PC-3 (cell line): Measurements from ENCODE around the gene PDZD2. TPM values are rescaled to one million over a fixed set of nuclear protein-coding genes. Genes with fewer than 3 reads are reported as not detected.

ENCODE experiments used
- ATAC-seq: fragments of 200-7000 bp; cut with Tn5 transposase; 2 replicates; pipeline ENCODE4 v1.9.1; 2020; ENCODE audit warnings: mild to moderate bottlenecking, moderate library complexity
- BruUV-seq: library from RNA; stranded (reverse); fragments of 400-500 nt; replicated peaks from 2 replicates; lab custom pipeline; 2021; lab: Mats Ljungman, UMichigan
- CTCF ChIA-PET: fragments of 300-600 bp; sonication (Branson Sonifier 250); formaldehyde crosslinking; loops from one replicate; lab custom pipeline; 2022; ENCODE audit warnings: antibody characterized with exemption; lab: Charles Lee
- POLR2A ChIA-PET: fragments of 300-600 bp; sonication (Branson Sonifier 250); formaldehyde crosslinking; loops from one replicate; lab custom pipeline; 2022; ENCODE audit warnings: antibody characterized with exemption; ENCODE audit not compliant: unreplicated experiment; lab: Charles Lee
- DNase-seq: peaks from one replicate; pipeline ENCODE4 v3.0.0-alpha.2; 2015
- H2AFZ ChIP-seq: fragments of 300-600 bp; sonication (generic); 2 replicates; pipeline ENCODE4 v1.6.0; 2016; ENCODE audit warnings: antibody characterized with exemption, low read length
- H3F3A ChIP-seq: fragments of 300-600 bp; sonication (generic); one replicate; pipeline ENCODE4 v1.6.0; 2017; ENCODE audit warnings: antibody characterized with exemption, low read length, control low read depth, mild to moderate bottlenecking; ENCODE audit not compliant: unreplicated experiment
- H3K27ac ChIP-seq: fragments of 300-600 bp; sonication (generic); 2 replicates; pipeline ENCODE4 v1.5.1; 2016; ENCODE audit warnings: mild to moderate bottlenecking, low read length
- H3K27me3 ChIP-seq: fragments of 300-600 bp; sonication (generic); 2 replicates; pipeline ENCODE4 v1.6.1; 2016; ENCODE audit warnings: low read length, mixed read lengths
- H3K36me3 ChIP-seq: fragments of 300-600 bp; sonication (generic); 2 replicates; pipeline ENCODE4 v1.6.1; 2016; ENCODE audit warnings: low read depth, mixed run types, low read length, mixed read lengths
- H3K4me1 ChIP-seq: fragments of 300-600 bp; sonication (generic); 2 replicates; pipeline ENCODE4 v1.5.1; 2016; ENCODE audit warnings: low read length; ENCODE audit not compliant: insufficient read depth
- H3K4me2 ChIP-seq: fragments of 300-600 bp; sonication (generic); 2 replicates; pipeline ENCODE4 v1.6.0; 2016; ENCODE audit warnings: low read length
- H3K4me3 ChIP-seq: fragments of 300-600 bp; sonication (generic); 2 replicates; pipeline ENCODE4 v1.5.1; 2016; ENCODE audit warnings: mild to moderate bottlenecking, low read length, mixed read lengths
- H3K79me2 ChIP-seq: fragments of 300-600 bp; sonication (generic); 2 replicates; pipeline ENCODE4 v1.6.1; 2017; ENCODE audit warnings: low read length, mixed read lengths
- H3K9ac ChIP-seq: fragments of 300-600 bp; sonication (generic); 2 replicates; pipeline ENCODE4 v1.6.0; 2016; ENCODE audit warnings: mild to moderate bottlenecking, low read length
- H3K9me2 ChIP-seq: fragments of 300-600 bp; sonication (generic); replicated peaks from 2 replicates; pipeline ENCODE4 v1.6.1; 2016; ENCODE audit warnings: mixed run types, low read length, mixed read lengths
- H3K9me3 ChIP-seq: fragments of 300-600 bp; sonication (generic); 2 replicates; pipeline ENCODE4 v1.6.1; 2016; ENCODE audit warnings: low read length, mixed read lengths
- H4K20me1 ChIP-seq: fragments of 300-600 bp; sonication (generic); 2 replicates; pipeline ENCODE4 v1.6.1; 2016; ENCODE audit warnings: low read length, mixed read lengths
- EZH2 ChIP-seq: fragments of 300-600 bp; sonication (generic); IDR thresholded peaks from one replicate; pipeline ENCODE4 v1.6.1; 2017; ENCODE audit warnings: antibody characterized with exemption, mild to moderate bottlenecking, low read length; ENCODE audit not compliant: unreplicated experiment
- EZH2phosphoT487 ChIP-seq: fragments of 300-600 bp; sonication (generic); IDR thresholded peaks from 2 replicates; pipeline ENCODE4 v1.6.1; 2018; ENCODE audit warnings: mild to moderate bottlenecking, antibody characterized with exemption, low read length, borderline replicate concordance
- intact Hi-C: fragments of 100-400 bp; cut with micrococcal nuclease; formaldehyde crosslinking; loops from 2 replicates; pipeline ENCODE4 v1.9.0; 2023
- total RNA-seq: library from RNA; depleted of rRNA; stranded (reverse); fragments of >200 nt; gene quantifications from 2 replicates; pipeline ENCODE4 v1.2.3, GENCODE V29; 2014
- TF ChIP-seq, protein P1 (sequence below): fragments of 300-600 bp; sonication (generic); conservative IDR thresholded peaks from 2 replicates; pipeline ENCODE4 v1.5.1; 2017; ENCODE audit warnings: antibody characterized with exemption, low read depth, mild to moderate bottlenecking, low read length

PDZD2 gene
- total RNA-seq, 1 experiment from 2014 or later, result 2.0 TPM

DNA sequence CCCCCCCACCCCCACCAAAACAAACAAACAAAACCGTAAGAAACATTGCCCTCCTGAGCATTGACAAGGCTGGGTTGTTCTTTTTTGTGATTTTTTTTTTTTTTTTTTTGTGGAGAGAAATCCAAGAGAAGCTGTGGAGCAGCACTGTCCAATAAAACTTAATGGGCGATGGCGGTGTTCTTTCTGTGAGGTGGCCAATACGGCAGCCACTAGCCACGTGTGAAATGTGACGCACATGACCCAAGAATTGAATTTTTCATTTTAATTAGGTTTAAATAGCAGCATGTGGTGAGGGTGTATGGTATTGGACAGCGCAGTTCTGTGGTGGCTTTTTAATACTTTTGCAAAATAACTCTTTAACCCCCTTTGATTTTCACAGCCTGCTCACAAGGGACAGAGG is 251.1 kb downstream of the PDZD2 start:
- Histone ChIP-seq H3K9me2 (no peaks in the 10 kb centered on the region), H3K4me2 (no peak overlapping the region), H3F3A (no peaks in the 10 kb centered on the region), H3K9ac (no peak overlapping the region), H3K9me3 (no peaks in the 10 kb centered on the region), H3K27me3 (no peaks in the 10 kb centered on the region), H3K4me1 (no peaks in the 10 kb centered on the region), H2AFZ (no peak overlapping the region), H3K79me2 (no peaks in the 10 kb centered on the region), H3K4me3 (no peak overlapping the region), H4K20me1 (no peaks in the 10 kb centered on the region), H3K36me3 (no peaks in the 10 kb centered on the region), H3K27ac (no peak overlapping the region)
- ChIA-PET POLR2A (no interaction called here), CTCF (no interaction called here)
- DNase-seq (no peak), ATAC-seq (no peak)
- intact Hi-C loops, result no loop called here
- TF ChIP-seq, protein P1, sequence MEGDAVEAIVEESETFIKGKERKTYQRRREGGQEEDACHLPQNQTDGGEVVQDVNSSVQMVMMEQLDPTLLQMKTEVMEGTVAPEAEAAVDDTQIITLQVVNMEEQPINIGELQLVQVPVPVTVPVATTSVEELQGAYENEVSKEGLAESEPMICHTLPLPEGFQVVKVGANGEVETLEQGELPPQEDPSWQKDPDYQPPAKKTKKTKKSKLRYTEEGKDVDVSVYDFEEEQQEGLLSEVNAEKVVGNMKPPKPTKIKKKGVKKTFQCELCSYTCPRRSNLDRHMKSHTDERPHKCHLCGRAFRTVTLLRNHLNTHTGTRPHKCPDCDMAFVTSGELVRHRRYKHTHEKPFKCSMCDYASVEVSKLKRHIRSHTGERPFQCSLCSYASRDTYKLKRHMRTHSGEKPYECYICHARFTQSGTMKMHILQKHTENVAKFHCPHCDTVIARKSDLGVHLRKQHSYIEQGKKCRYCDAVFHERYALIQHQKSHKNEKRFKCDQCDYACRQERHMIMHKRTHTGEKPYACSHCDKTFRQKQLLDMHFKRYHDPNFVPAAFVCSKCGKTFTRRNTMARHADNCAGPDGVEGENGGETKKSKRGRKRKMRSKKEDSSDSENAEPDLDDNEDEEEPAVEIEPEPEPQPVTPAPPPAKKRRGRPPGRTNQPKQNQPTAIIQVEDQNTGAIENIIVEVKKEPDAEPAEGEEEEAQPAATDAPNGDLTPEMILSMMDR, result no peak
- TF ChIP-seq EZH2 (no peak), EZH2phosphoT487 (no peak)
- no TSS peak for BruUV-seq

GRCh38 chr5:31894141-31894540 is 255.2 kb downstream of the PDZD2 start:
- H3K36me3 ChIP-seq, result no peaks in the 10 kb centered on the region
- H3K4me3 ChIP-seq, result no peak overlapping the region
- no peak overlapping the region for H2AFZ ChIP-seq
- ChIA-PET POLR2A (no interaction called here), CTCF (no interaction called here)
- no peaks in the 10 kb centered on the region for H3K27me3 ChIP-seq
- no peaks in the 10 kb centered on the region for H3K79me2 ChIP-seq
- no peaks in the 10 kb centered on the region for H3K9me2 ChIP-seq
- DNase-seq (no peak), ATAC-seq (no peak)
- H4K20me1 ChIP-seq, result no peaks in the 10 kb centered on the region
- no TSS peak for BruUV-seq
- intact Hi-C loops, result no loop called here
- H3K9ac ChIP-seq, result no peak overlapping the region
- no peak overlapping the region for H3K27ac ChIP-seq
- H3K9me3 ChIP-seq, result no peaks in the 10 kb centered on the region
- TF ChIP-seq EZH2 (no peak), EZH2phosphoT487 (no peak)
- TF ChIP-seq, protein P1, result no peak
- no peak overlapping the region for H3K4me2 ChIP-seq
- H3F3A ChIP-seq, result no peaks in the 10 kb centered on the region
- H3K4me1 ChIP-seq, result no peaks in the 10 kb centered on the region

- POLR2A ChIA-PET, result no interaction called here
- ATAC-seq, result no peak
- Histone ChIP-seq H3K4me2 (no peak overlapping the region), H4K20me1 (no peaks in the 10 kb centered on the region), H3K27me3 (no peaks in the 10 kb centered on the region), H3F3A (no peaks in the 10 kb centered on the region), H3K9me3 (no peaks in the 10 kb centered on the region), H3K36me3 (no peaks in the 10 kb centered on the region), H2AFZ (no peak overlapping the region), H3K79me2 (no peaks in the 10 kb centered on the region), H3K9me2 (no peaks in the 10 kb centered on the region), H3K4me1 (no peaks in the 10 kb centered on the region), H3K4me3 (no peak overlapping the region), H3K9ac (no peak overlapping the region), H3K27ac (no peak overlapping the region)
- no TSS peak for BruUV-seq
- no peak for DNase-seq
- intact Hi-C loops, result no loop called here
- CTCF ChIA-PET, result no interaction called here
- TF ChIP-seq, protein P1, result no peak
- no peak for TF ChIP-seq EZH2
- TF ChIP-seq EZH2phosphoT487, result no peak
Observed at GRCh38 chr5:31895199-31895820, 256.4 kb downstream of the PDZD2 start.
